HL-60 (cell line): Measurements from ENCODE around the gene MOV10L1.

ENCODE experiments used
- DNase-seq, 2 experiments: peaks; one replicate each; pipeline ENCODE4 v3.0.0-alpha.2; 2010 to 2020; ENCODE audit warnings: low read depth in 1 of 2, low spot score in 1 of 2
- H3K27ac ChIP-seq: fragments of 250-450 bp; sonication (Bioruptor Pico); replicated peaks from 2 replicates; pipeline ENCODE4 v1.5.1; 2020; ENCODE audit warnings: mild to moderate bottlenecking, moderate library complexity
- H3K27me3 ChIP-seq: fragments of 250-450 bp; sonication (Bioruptor Pico); 2 replicates; pipeline ENCODE4 v1.5.1; 2021; ENCODE audit warnings: mild to moderate bottlenecking, moderate library complexity; ENCODE audit not compliant: insufficient read depth, poor library complexity, severe bottlenecking
- H3K4me3 ChIP-seq: replicated peaks from 2 replicates; pipeline ENCODE4 v1.5.1; 2011; ENCODE audit warnings: mild to moderate bottlenecking, control low read depth, low read length; ENCODE audit not compliant: insufficient read depth
- CTCF ChIP-seq: IDR thresholded peaks from one replicate; pipeline ENCODE4 v1.5.1; 2011; ENCODE audit warnings: low read length, control low read depth, inconsistent platforms; ENCODE audit not compliant: insufficient read depth
- GABPA ChIP-seq: IDR thresholded peaks from 2 replicates; pipeline ENCODE4 v1.6.1; 2012; ENCODE audit warnings: low read depth
- POLR2AphosphoS5 ChIP-seq: IDR thresholded peaks from 2 replicates; pipeline ENCODE4 v1.6.1; 2012; ENCODE audit warnings: low read depth
- REST ChIP-seq: IDR thresholded peaks from 2 replicates; pipeline ENCODE4 v1.6.1; 2012; ENCODE audit warnings: low read depth; ENCODE audit not compliant: insufficient replicate concordance
- SPI1 ChIP-seq: IDR thresholded peaks from 2 replicates; pipeline ENCODE4 v1.6.1; 2012; ENCODE audit warnings: low read depth, mild to moderate bottlenecking, borderline replicate concordance

The MOV10L1 gene

GRCh38 chr22:50176850-50177536 lies 87.2 kb downstream of the MOV10L1 start:
- no peaks in the 10 kb centered on the region for H3K27me3 ChIP-seq

DNA sequence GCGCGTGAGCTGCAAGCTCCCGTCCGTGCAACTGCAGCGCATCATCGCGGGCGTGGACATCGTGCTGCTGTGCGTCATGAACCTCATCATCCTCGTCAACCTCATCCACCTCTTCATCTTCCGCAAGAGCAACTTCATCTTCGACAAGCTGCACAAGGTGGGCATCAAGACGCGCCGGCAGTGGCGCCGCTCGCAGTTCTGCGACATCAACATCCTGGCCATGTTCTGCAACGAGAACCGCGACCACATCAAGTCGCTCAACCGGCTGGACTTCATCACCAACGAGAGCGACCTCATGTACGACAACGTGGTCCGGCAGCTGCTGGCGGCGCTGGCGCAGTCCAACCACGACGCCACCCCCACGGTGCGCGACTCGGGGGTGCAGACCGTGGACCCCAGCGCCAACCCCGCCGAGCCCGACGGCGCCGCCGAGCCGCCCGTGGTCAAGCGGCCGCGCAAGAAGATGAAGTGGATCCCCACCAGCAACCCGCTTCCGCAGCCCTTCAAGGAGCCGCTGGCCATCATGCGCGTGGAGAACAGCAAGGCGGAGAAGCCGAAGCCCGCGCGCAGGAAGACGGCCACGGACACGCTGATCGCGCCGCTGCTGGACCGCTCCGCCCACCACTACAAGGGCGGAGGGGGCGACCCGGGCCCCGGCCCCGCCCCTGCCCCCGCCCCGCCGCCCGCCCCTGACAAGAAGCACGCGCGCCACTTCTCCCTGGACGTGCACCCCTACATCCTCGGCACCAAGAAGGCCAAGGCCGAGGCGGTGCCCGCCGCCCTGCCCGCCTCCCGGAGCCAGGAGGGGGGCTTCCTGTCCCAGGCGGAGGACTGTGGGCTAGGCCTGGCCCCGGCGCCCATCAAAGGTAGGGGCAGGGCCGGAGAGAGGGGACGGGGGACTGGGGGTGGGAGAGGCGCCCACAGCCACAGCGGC lies 88.0 kb downstream of the MOV10L1 start:
- Histone ChIP-seq H3K27me3 (no peaks in the 10 kb centered on the region), H3K4me3 (no peak overlapping the region), H3K27ac (no peak overlapping the region)
- no peak for DNase-seq
- TF ChIP-seq SPI1, result no peak

More at GRCh38 chr22:50176850-50177536, 87.2 kb downstream of the MOV10L1 start:
- TF ChIP-seq CTCF, result no peak
- TF ChIP-seq GABPA, result no peak
- no peak for TF ChIP-seq REST
- no peak for TF ChIP-seq SPI1
- Histone ChIP-seq H3K27ac (no peak overlapping the region), H3K4me3 (no peak overlapping the region)
- DNase-seq, result no peak

- no peaks in the 10 kb centered on the region for H3K27me3 ChIP-seq
- TF ChIP-seq REST, result no peak
- no peak for TF ChIP-seq GABPA
- no peak for TF ChIP-seq POLR2AphosphoS5
- no peak for TF ChIP-seq CTCF
- no peak for TF ChIP-seq SPI1
- DNase-seq, result no peak
- H3K4me3 ChIP-seq, result no peak overlapping the region
- H3K27ac ChIP-seq, result no peak overlapping the region
These were observed 88.7 kb downstream of the MOV10L1 start for GRCh38 chr22:50178471-50178864.

- Histone ChIP-seq H3K27me3 (no peaks in the 10 kb centered on the region), H3K4me3 (no peak overlapping the region), H3K27ac (no peak overlapping the region)
- TF ChIP-seq POLR2AphosphoS5 (no peak), REST (no peak), CTCF (no peak), GABPA (no peak), SPI1 (no peak)
- no peak for DNase-seq
These were observed 89.4 kb downstream of the MOV10L1 start for GRCh38 chr22:50178871-50179869.
